Measurements from ENCODE around the gene IFIT1. TPM values are rescaled to one million over a fixed set of nuclear protein-coding genes. Genes with fewer than 3 reads are reported as not detected.
A peak's percentile ranks its signal among the peaks of the same experiment; 100 is the strongest.
"Not testable (repeated sequence)": the region's sequence is repeated elsewhere in the genome, so short reads cannot be mapped to it uniquely, and the experiment has no call there.

The IFIT1 gene
- total RNA-seq, 3 donors from 2014 or later, result 6.2 to 21.5 (median 8.3) TPM

GRCh38 chr10:89346405-89347254, 45.8 kb upstream of the IFIT1 start:
- no peak for TF ChIP-seq CTCF (IDR thresholded peaks at IDR 0.05)
- no peak overlapping the region for H3K4me3 ChIP-seq
- intact Hi-C loops (cut with DNase I, micrococcal nuclease), result no loop called here
- H3K36me3 ChIP-seq (ENCODE audit: low read depth), result no peaks in the 10 kb centered on the region
- peaks cover 30% of the 10 kb centered on the region for H3K4me1 ChIP-seq (ENCODE audit: low read depth)
- no peaks in the 10 kb centered on the region for H3K9me3 ChIP-seq
- ATAC-seq (peak; percentile 62), DNase-seq (no peak)

- Histone ChIP-seq H3K4me1 (ENCODE audit: low read depth) (peaks cover 39% of the 10 kb centered on the region), H3K4me3 (no peak overlapping the region), H3K9me3 (no peaks in the 10 kb centered on the region), H3K36me3 (ENCODE audit: low read depth) (no peaks in the 10 kb centered on the region)
- no peak for ATAC-seq
- no peak for TF ChIP-seq CTCF (IDR thresholded peaks at IDR 0.05)
- no peak for DNase-seq
- intact Hi-C loops (cut with DNase I, micrococcal nuclease), result no loop called here
Observed at GRCh38 chr10:89347701-89348457, 44.5 kb upstream of the IFIT1 start.

DNA sequence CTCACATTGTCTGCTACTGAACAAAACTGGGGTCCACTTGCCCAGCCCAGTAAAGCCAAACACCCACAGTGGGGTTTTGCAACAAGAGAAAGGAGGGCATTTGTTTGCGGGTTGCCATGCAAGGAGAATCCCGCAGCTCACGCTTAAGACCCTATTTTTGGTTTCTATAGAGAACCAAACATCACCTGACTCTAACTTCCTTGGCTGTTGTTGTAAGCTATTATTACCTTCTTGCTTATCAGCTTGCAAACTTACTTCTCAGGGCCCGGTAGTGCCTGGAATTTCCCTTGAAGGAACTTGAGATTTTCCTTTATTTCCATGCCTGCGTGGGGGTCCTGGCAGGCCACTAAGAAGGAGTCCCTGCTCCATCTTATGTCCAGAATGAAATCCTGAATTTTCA, 43.9 kb upstream of the IFIT1 start:
- H3K4me3 ChIP-seq, result no peak overlapping the region
- TF ChIP-seq CTCF (IDR thresholded peaks at IDR 0.05), result no peak
- ATAC-seq, result no peak
- DNase-seq, result no peak
- H3K36me3 ChIP-seq (ENCODE audit: low read depth), result no peaks in the 10 kb centered on the region
- H3K9me3 ChIP-seq, result no peaks in the 10 kb centered on the region
- intact Hi-C loops (cut with DNase I, micrococcal nuclease), result no loop called here
- peaks cover 39% of the 10 kb centered on the region for H3K4me1 ChIP-seq (ENCODE audit: low read depth)

DNA sequence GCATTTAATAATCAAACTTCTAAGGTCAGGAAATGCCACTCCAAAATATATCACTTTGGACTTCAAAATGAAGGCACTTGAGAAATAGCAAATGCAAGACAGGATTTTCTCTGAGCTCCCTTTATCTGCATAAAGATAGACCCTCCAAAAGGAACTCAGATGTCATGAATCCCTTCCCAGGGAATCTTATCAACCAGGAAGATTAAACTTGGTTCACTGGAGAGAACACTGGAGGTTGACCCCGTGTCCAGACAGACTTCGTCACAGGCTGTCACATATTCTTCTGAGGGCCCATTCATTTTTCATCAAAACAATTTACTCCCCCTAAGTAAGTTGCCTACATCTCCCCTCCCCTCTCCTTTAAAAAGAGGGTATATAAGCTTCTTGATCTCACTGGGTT, 43.4 kb upstream of the IFIT1 start:
- ATAC-seq, result no peak
- no peaks in the 10 kb centered on the region for H3K9me3 ChIP-seq
- intact Hi-C loops (cut with DNase I, micrococcal nuclease), result no loop called here
- H3K4me3 ChIP-seq, result no peak overlapping the region
- H3K36me3 ChIP-seq (ENCODE audit: low read depth), result no peaks in the 10 kb centered on the region
- peaks cover 39% of the 10 kb centered on the region for H3K4me1 ChIP-seq (ENCODE audit: low read depth)
- DNase-seq, result no peak
- no peak for TF ChIP-seq CTCF (IDR thresholded peaks at IDR 0.05)

DNA sequence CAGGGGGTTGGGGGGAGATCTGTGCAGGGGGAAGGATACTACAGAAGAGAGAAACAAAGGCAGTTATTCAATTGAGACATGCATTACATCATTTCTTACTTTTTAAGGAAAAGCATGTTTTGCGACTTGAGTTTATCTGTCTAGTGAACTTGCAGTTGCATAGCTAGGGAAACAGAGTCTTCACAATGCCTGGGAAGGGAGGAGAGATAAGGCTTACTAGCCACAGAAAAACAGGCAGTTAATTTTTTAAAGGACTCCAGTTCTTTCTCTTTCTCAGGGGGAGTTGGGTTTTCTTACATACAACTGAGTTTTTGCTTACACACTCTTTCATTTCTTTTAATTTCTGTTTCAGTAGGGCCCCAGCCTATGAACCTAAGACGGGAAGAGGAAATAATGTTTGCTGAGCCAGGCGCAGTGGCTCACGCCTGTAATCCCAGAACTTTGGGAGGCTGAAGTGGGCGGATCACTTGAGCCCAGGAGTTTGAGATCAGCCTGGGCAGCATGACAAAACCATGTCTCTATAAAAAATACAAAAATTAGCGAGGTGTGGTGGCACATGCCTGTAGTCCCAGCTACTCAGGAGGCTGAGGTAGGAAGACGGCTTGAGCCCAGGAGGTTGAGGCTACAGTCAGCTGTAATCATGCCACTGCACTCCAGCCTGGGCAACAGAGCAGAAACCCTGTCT, 41.6 kb upstream of the IFIT1 start:
- peak; percentile 75 for ATAC-seq
- peak in 2 of 3 donors; percentile 52 to 57 for DNase-seq
- H3K9me3 ChIP-seq; H3K4me3 ChIP-seq; H3K36me3 ChIP-seq (ENCODE audit: low read depth); intact Hi-C loops (cut with DNase I, micrococcal nuclease): not testable (repeated sequence)
- peaks cover 39% of the 10 kb centered on the region for H3K4me1 ChIP-seq (ENCODE audit: low read depth)

GRCh38 chr10:89351412-89351779, 41.0 kb upstream of the IFIT1 start:
- no peak for DNase-seq
- no peak overlapping the region for H3K4me3 ChIP-seq
- H3K36me3 ChIP-seq (ENCODE audit: low read depth), result no peaks in the 10 kb centered on the region
- H3K4me1 ChIP-seq (ENCODE audit: low read depth), result peaks cover 35% of the 10 kb centered on the region
- ATAC-seq, result peak; percentile 48
- H3K9me3 ChIP-seq, result no peaks in the 10 kb centered on the region
- no peak for TF ChIP-seq CTCF (IDR thresholded peaks at IDR 0.05)
- intact Hi-C loops (cut with DNase I, micrococcal nuclease), result no loop called here

Measured in mucosa of descending colon (tissue), 3 donors.